Neural cell (in vitro differentiated cells): ENCODE measurements around the gene MGA.

Source experiments
- EP300 ChIP-seq: fragments of 450-650 bp; conservative IDR thresholded peaks from 2 replicates; pipeline ENCODE4 v1.6.1; 2014; ENCODE audit warnings: antibody characterized with exemption, mild to moderate bottlenecking, moderate library complexity; ENCODE audit not compliant: poor library complexity, severe bottlenecking
- EZH2 ChIP-seq: fragments of 200-600, 300-800 bp; shearing (Covaris generic), sonication (generic); IDR thresholded peaks from 2 replicates; pipeline ENCODE4 v1.6.1; 2014; ENCODE audit warnings: antibody characterized with exemption, low read length, borderline replicate concordance, mild to moderate bottlenecking; ENCODE audit not compliant: insufficient read depth, poor library complexity, severe bottlenecking
- MXI1 ChIP-seq: fragments of 450-650 bp; conservative IDR thresholded peaks from 2 replicates; pipeline ENCODE4 v1.6.1; 2014; ENCODE audit warnings: antibody characterized with exemption, mild to moderate bottlenecking; ENCODE audit not compliant: poor library complexity, severe bottlenecking
- POLR2AphosphoS5 ChIP-seq: IDR thresholded peaks from 2 replicates; pipeline ENCODE4 v1.6.1; 2012
- RAD21 ChIP-seq: fragments of 450-650 bp; conservative IDR thresholded peaks from 2 replicates; pipeline ENCODE4 v1.6.1; 2014; ENCODE audit warnings: antibody characterized with exemption, mild to moderate bottlenecking, moderate library complexity
- SMC3 ChIP-seq: fragments of 450-650 bp; conservative IDR thresholded peaks from 2 replicates; pipeline ENCODE4 v1.6.1; 2014; ENCODE audit warnings: antibody characterized with exemption, mild to moderate bottlenecking, moderate library complexity; ENCODE audit not compliant: poor library complexity
- TAF1 ChIP-seq: IDR thresholded peaks from 2 replicates; pipeline ENCODE4 v1.6.1; 2012; ENCODE audit warnings: low read depth
- TF ChIP-seq, protein P1 (sequence below): fragments of 450-650 bp; IDR thresholded peaks from 2 replicates; pipeline ENCODE4 v1.5.1; 2014; ENCODE audit warnings: antibody characterized with exemption, mild to moderate bottlenecking, moderate library complexity; ENCODE audit not compliant: poor library complexity, severe bottlenecking
- TF ChIP-seq, protein P2 (sequence below): IDR thresholded peaks from 2 replicates; pipeline ENCODE4 v1.6.1; 2012; ENCODE audit warnings: borderline replicate concordance

DNA sequence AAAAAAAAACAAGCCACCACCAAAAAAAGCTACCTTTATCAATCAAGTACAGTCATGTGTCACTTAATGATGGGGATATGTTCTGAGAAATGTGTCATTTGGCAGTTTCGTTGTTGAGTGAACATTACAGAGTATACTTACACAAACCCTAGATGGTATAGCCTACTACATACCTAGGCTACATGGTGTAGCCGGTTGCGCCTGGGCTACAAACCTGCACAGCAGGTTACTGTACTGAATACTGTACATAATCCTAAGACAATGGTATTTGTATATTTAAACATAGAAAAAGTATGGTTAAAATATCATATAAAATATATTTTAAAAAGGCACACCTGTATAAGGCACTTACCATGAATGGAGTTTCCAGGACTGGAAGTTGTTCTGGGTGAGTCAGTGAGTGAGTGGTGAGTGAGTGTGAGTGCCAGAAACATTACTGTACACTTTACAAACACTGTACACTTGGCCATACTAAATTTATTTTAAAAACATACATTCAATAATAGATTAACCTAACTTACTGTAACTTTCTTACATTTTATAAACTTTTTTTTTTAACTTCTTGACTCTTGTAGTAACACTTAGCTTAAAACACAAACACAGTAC is 141.7 kb downstream of the MGA start:
- TF ChIP-seq, protein P1, sequence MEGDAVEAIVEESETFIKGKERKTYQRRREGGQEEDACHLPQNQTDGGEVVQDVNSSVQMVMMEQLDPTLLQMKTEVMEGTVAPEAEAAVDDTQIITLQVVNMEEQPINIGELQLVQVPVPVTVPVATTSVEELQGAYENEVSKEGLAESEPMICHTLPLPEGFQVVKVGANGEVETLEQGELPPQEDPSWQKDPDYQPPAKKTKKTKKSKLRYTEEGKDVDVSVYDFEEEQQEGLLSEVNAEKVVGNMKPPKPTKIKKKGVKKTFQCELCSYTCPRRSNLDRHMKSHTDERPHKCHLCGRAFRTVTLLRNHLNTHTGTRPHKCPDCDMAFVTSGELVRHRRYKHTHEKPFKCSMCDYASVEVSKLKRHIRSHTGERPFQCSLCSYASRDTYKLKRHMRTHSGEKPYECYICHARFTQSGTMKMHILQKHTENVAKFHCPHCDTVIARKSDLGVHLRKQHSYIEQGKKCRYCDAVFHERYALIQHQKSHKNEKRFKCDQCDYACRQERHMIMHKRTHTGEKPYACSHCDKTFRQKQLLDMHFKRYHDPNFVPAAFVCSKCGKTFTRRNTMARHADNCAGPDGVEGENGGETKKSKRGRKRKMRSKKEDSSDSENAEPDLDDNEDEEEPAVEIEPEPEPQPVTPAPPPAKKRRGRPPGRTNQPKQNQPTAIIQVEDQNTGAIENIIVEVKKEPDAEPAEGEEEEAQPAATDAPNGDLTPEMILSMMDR: no peak
- no peak for TF ChIP-seq RAD21
- TF ChIP-seq EP300: no peak
- TF ChIP-seq TAF1: no peak
- TF ChIP-seq POLR2AphosphoS5: no peak
- TF ChIP-seq, protein P2, sequence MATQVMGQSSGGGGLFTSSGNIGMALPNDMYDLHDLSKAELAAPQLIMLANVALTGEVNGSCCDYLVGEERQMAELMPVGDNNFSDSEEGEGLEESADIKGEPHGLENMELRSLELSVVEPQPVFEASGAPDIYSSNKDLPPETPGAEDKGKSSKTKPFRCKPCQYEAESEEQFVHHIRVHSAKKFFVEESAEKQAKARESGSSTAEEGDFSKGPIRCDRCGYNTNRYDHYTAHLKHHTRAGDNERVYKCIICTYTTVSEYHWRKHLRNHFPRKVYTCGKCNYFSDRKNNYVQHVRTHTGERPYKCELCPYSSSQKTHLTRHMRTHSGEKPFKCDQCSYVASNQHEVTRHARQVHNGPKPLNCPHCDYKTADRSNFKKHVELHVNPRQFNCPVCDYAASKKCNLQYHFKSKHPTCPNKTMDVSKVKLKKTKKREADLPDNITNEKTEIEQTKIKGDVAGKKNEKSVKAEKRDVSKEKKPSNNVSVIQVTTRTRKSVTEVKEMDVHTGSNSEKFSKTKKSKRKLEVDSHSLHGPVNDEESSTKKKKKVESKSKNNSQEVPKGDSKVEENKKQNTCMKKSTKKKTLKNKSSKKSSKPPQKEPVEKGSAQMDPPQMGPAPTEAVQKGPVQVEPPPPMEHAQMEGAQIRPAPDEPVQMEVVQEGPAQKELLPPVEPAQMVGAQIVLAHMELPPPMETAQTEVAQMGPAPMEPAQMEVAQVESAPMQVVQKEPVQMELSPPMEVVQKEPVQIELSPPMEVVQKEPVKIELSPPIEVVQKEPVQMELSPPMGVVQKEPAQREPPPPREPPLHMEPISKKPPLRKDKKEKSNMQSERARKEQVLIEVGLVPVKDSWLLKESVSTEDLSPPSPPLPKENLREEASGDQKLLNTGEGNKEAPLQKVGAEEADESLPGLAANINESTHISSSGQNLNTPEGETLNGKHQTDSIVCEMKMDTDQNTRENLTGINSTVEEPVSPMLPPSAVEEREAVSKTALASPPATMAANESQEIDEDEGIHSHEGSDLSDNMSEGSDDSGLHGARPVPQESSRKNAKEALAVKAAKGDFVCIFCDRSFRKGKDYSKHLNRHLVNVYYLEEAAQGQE: no peak
- TF ChIP-seq EZH2: no peak
- TF ChIP-seq MXI1: no peak
- TF ChIP-seq SMC3: no peak
